Measurements from ENCODE around the gene TMED6.
A peak's percentile ranks its signal among the peaks of the same experiment; 100 is the strongest.

TMED6 gene

GRCh38 chr16:69324013-69324531 lies 27.5 kb downstream of the TMED6 start:
- no peak for DNase-seq (ENCODE audit: low spot score)

GRCh38 chr16:69323415-69323814 lies 28.2 kb downstream of the TMED6 start:
- DNase-seq (ENCODE audit: low spot score): no peak

- no peak for DNase-seq (ENCODE audit: low spot score)
Observed at GRCh38 chr16:69322343-69322742, 29.2 kb downstream of the TMED6 start.

GRCh38 chr16:69321080-69321479 lies 30.5 kb downstream of the TMED6 start:
- no peak for DNase-seq (ENCODE audit: low spot score)

GRCh38 chr16:69320740-69321073 lies 30.9 kb downstream of the TMED6 start:
- no peak for DNase-seq (ENCODE audit: low spot score)

- DNase-seq (ENCODE audit: low spot score): no peak
Observed at GRCh38 chr16:69319826-69320739, 31.5 kb downstream of the TMED6 start.

GRCh38 chr16:69319381-69319780 lies 32.2 kb downstream of the TMED6 start:
- DNase-seq (ENCODE audit: low spot score): no peak

GRCh38 chr16:69318911-69319289 lies 32.7 kb downstream of the TMED6 start:
- no peak for DNase-seq (ENCODE audit: low spot score)

GRCh38 chr16:69318177-69318910 lies 33.2 kb downstream of the TMED6 start:
- no peak for DNase-seq (ENCODE audit: low spot score)

- no peak for DNase-seq (ENCODE audit: low spot score)
Observed at GRCh38 chr16:69316595-69317034, 35.0 kb downstream of the TMED6 start.

GRCh38 chr16:69315486-69316311 lies 35.9 kb downstream of the TMED6 start:
- no peak for DNase-seq (ENCODE audit: low spot score)

- no peak for DNase-seq (ENCODE audit: low spot score)
Observed at GRCh38 chr16:69314534-69314933, 37.1 kb downstream of the TMED6 start.

GRCh38 chr16:69313469-69313868 lies 38.1 kb downstream of the TMED6 start:
- no peak for DNase-seq (ENCODE audit: low spot score)

GRCh38 chr16:69311533-69312387 lies 39.8 kb downstream of the TMED6 start:
- DNase-seq (ENCODE audit: low spot score): no peak

- DNase-seq (ENCODE audit: low spot score): peak; percentile 98
Observed at GRCh38 chr16:69310653-69311532, 40.7 kb downstream of the TMED6 start, which contains the start of gene VPS4A. VPS4A (plus strand) TSS chr16:69311350; CDS start chr16:69311512, 162 bp downstream.

GRCh38 chr16:69309316-69309715 lies 42.3 kb downstream of the TMED6 start:
- no peak for DNase-seq (ENCODE audit: low spot score)

GRCh38 chr16:69307856-69308255 lies 43.7 kb downstream of the TMED6 start:
- no peak for DNase-seq (ENCODE audit: low spot score)

- no peak for DNase-seq (ENCODE audit: low spot score)
Observed at GRCh38 chr16:69307091-69307490, 44.5 kb downstream of the TMED6 start.

- no peak for DNase-seq (ENCODE audit: low spot score)
Observed at GRCh38 chr16:69306031-69306430, 45.6 kb downstream of the TMED6 start.

GRCh38 chr16:69302301-69302700 lies 49.3 kb downstream of the TMED6 start:
- DNase-seq (ENCODE audit: low spot score): no peak

All from ecto neural progenitor cell (in vitro differentiated cells).